Panc1 (cell line): ENCODE results near the gene SLN. TPM values are rescaled to one million over a fixed set of nuclear protein-coding genes. Genes with fewer than 3 reads are reported as not detected.

Experiments
- ATAC-seq: fragments of 200-7000 bp; cut with Tn5 transposase; 2 replicates; pipeline ENCODE4 v1.9.1; 2020; ENCODE audit warnings: mild to moderate bottlenecking, moderate library complexity
- BruUV-seq: library from RNA; stranded (reverse); fragments of 400-500 nt; replicated peaks from 2 replicates; lab custom pipeline; 2021; lab: Mats Ljungman, UMichigan
- CTCF ChIA-PET: fragments of 300-600 bp; sonication (Branson Sonifier 250); formaldehyde crosslinking; loops from one replicate; lab custom pipeline; 2022; ENCODE audit warnings: antibody characterized with exemption; lab: Charles Lee
- POLR2A ChIA-PET: fragments of 300-600 bp; sonication (Branson Sonifier 250); formaldehyde crosslinking; loops from one replicate; lab custom pipeline; 2022; ENCODE audit warnings: antibody characterized with exemption; lab: Charles Lee
- DNase-seq: peaks from one replicate; pipeline ENCODE4 v3.0.0-alpha.2; 2010; ENCODE audit warnings: low read depth, low spot score
- H3K27ac ChIP-seq: 2 replicates; pipeline ENCODE4 v1.5.1; 2011; ENCODE audit warnings: mild to moderate bottlenecking, low read length, inconsistent platforms
- H3K27me3 ChIP-seq: fragments of 200-500 bp; sonication (Bioruptor generic); 2 replicates; pipeline ENCODE4 v1.6.0; 2014; ENCODE audit warnings: low read length, inconsistent platforms; ENCODE audit not compliant: control insufficient read depth, insufficient read depth
- H3K36me3 ChIP-seq: fragments of 200-500 bp; sonication (Bioruptor generic); 2 replicates; pipeline ENCODE4 v1.5.1; 2014; ENCODE audit warnings: inconsistent platforms, mild to moderate bottlenecking, low read length, moderate library complexity; ENCODE audit not compliant: control insufficient read depth, insufficient read depth
- H3K4me1 ChIP-seq: 2 replicates; pipeline ENCODE4 v1.5.1; 2011; ENCODE audit warnings: inconsistent platforms, mild to moderate bottlenecking, low read length, moderate library complexity; ENCODE audit not compliant: control insufficient read depth, insufficient read depth
- H3K4me3 ChIP-seq, 2 experiments: 2 replicates each; pipeline ENCODE4 v1.5.1; 2011 to 2012; ENCODE audit warnings: low read depth in 2 of 2, low read length in 2 of 2, mild to moderate bottlenecking in 2 of 2, inconsistent platforms in 1 of 2, moderate library complexity in 1 of 2
- H3K9me3 ChIP-seq: fragments of 200-500 bp; sonication (Bioruptor generic); 2 replicates; pipeline ENCODE4 v1.5.1; 2014; ENCODE audit warnings: low read depth, mild to moderate bottlenecking, inconsistent platforms, low read length, moderate library complexity; ENCODE audit not compliant: control insufficient read depth, insufficient read depth
- CTCF ChIP-seq: fragments of 450-650 bp; IDR thresholded peaks from 2 replicates; pipeline ENCODE4 v1.5.1; 2017; ENCODE audit warnings: mild to moderate bottlenecking
- POLR2AphosphoS5 ChIP-seq: IDR thresholded peaks from 2 replicates; pipeline ENCODE4 v1.6.1; 2012; ENCODE audit warnings: mild to moderate bottlenecking, low read depth, low read length, moderate library complexity
- REST ChIP-seq, 2 experiments: IDR thresholded peaks; 2 replicates each; pipeline ENCODE4 v1.6.1; 2011 to 2012; ENCODE audit warnings: low read depth in 2 of 2, control low read depth in 1 of 2, low read length in 1 of 2, mild to moderate bottlenecking in 1 of 2, moderate library complexity in 1 of 2; ENCODE audit not compliant: insufficient read depth in 1 of 2
- SIN3A ChIP-seq: IDR thresholded peaks from 2 replicates; pipeline ENCODE4 v1.6.1; 2012; ENCODE audit warnings: low read depth, mild to moderate bottlenecking, low read length, moderate library complexity, borderline replicate concordance; ENCODE audit not compliant: insufficient read depth
- TCF7L2 ChIP-seq: IDR thresholded peaks from 2 replicates; pipeline ENCODE4 v1.6.1; 2011; ENCODE audit warnings: mild to moderate bottlenecking, low read depth, low read length, inconsistent platforms
- in situ Hi-C: cut with HindIII; loops from 2 replicates; pipeline ENCODE4 v1.10.0; 2016; ENCODE audit warnings: low sequenced_read_pairs, low pct_unique_long_range_greater_than_20kb
- intact Hi-C: fragments of 100-400 bp; cut with micrococcal nuclease; formaldehyde crosslinking; loops from one replicate; pipeline ENCODE4 v1.10.0; 2022; ENCODE audit not compliant: unreplicated experiment
- total RNA-seq: library from RNA; stranded (reverse); gene quantifications from one replicate; pipeline ENCODE4 v1.2.1, GENCODE V29; 2021; ENCODE audit not compliant: unreplicated experiment

SLN gene
- total RNA-seq, 1 experiment from 2014 or later = not detected

- in situ Hi-C loops = no loop called here
- no peak overlapping the region for H3K27ac ChIP-seq
These were observed 9.1 kb downstream of the SLN start for GRCh38 chr11:107702723-107703122.

GRCh38 chr11:107702109-107702660, 9.7 kb downstream of the SLN start:
- ATAC-seq = no peak
- POLR2A ChIA-PET = no interaction called here
- CTCF ChIA-PET = no interaction called here
- Histone ChIP-seq H3K27ac (no peak overlapping the region), H3K9me3 (no peaks in the 10 kb centered on the region), H3K4me1 (no peaks in the 10 kb centered on the region; the same call in 1 of the 2 replicates), H3K27me3 (no peaks in the 10 kb centered on the region), H3K36me3 (no peaks in the 10 kb centered on the region), H3K4me3 (no peak overlapping the region)
- no peak for DNase-seq
- TF ChIP-seq CTCF (no peak), POLR2AphosphoS5 (no peak), TCF7L2 (no peak), SIN3A (no peak)
- in situ Hi-C loops = no loop called here
- intact Hi-C loops = no loop called here
- no TSS peak for BruUV-seq

More at GRCh38 chr11:107702723-107703122, 9.1 kb downstream of the SLN start:
- DNase-seq (no peak), ATAC-seq (no peak)
- CTCF ChIA-PET = no interaction called here
- Histone ChIP-seq H3K27me3 (no peaks in the 10 kb centered on the region), H3K9me3 (no peaks in the 10 kb centered on the region), H3K4me3 (no peak overlapping the region), H3K36me3 (no peaks in the 10 kb centered on the region), H3K4me1 (no peaks in the 10 kb centered on the region; the same call in 1 of the 2 replicates)
- intact Hi-C loops = no loop called here
- POLR2A ChIA-PET = no interaction called here
- no peak for TF ChIP-seq REST (IDR thresholded peaks at IDR 0.05; ENCODE audit: insufficient read depth in 1 of 2, low read depth in 2 of 2, low read length in 1 of 2)
- TF ChIP-seq CTCF = no peak
- TF ChIP-seq SIN3A = no peak
- no peak for TF ChIP-seq TCF7L2
- no peak for TF ChIP-seq POLR2AphosphoS5
- BruUV-seq = no TSS peak
